HL-60 (cell line): ENCODE data around the gene DSCAML1.
"Not testable (repeated sequence)": the region's sequence is repeated elsewhere in the genome, so short reads cannot be mapped to it uniquely, and the experiment has no call there.

Experiments used
- DNase-seq, 2 experiments: peaks; one replicate each; pipeline ENCODE4 v3.0.0-alpha.2; 2010 to 2020; ENCODE audit warnings: low read depth in 1 of 2, low spot score in 1 of 2
- H3K27ac ChIP-seq: fragments of 250-450 bp; sonication (Bioruptor Pico); replicated peaks from 2 replicates; pipeline ENCODE4 v1.5.1; 2020; ENCODE audit warnings: mild to moderate bottlenecking, moderate library complexity
- H3K27me3 ChIP-seq: fragments of 250-450 bp; sonication (Bioruptor Pico); 2 replicates; pipeline ENCODE4 v1.5.1; 2021; ENCODE audit warnings: mild to moderate bottlenecking, moderate library complexity; ENCODE audit not compliant: insufficient read depth, poor library complexity, severe bottlenecking
- H3K4me3 ChIP-seq: replicated peaks from 2 replicates; pipeline ENCODE4 v1.5.1; 2011; ENCODE audit warnings: mild to moderate bottlenecking, control low read depth, low read length; ENCODE audit not compliant: insufficient read depth
- CTCF ChIP-seq: IDR thresholded peaks from one replicate; pipeline ENCODE4 v1.5.1; 2011; ENCODE audit warnings: low read length, control low read depth, inconsistent platforms; ENCODE audit not compliant: insufficient read depth
- GABPA ChIP-seq: IDR thresholded peaks from 2 replicates; pipeline ENCODE4 v1.6.1; 2012; ENCODE audit warnings: low read depth
- POLR2AphosphoS5 ChIP-seq: IDR thresholded peaks from 2 replicates; pipeline ENCODE4 v1.6.1; 2012; ENCODE audit warnings: low read depth
- REST ChIP-seq: IDR thresholded peaks from 2 replicates; pipeline ENCODE4 v1.6.1; 2012; ENCODE audit warnings: low read depth; ENCODE audit not compliant: insufficient replicate concordance
- SPI1 ChIP-seq: IDR thresholded peaks from 2 replicates; pipeline ENCODE4 v1.6.1; 2012; ENCODE audit warnings: low read depth, mild to moderate bottlenecking, borderline replicate concordance

Gene DSCAML1

DNA sequence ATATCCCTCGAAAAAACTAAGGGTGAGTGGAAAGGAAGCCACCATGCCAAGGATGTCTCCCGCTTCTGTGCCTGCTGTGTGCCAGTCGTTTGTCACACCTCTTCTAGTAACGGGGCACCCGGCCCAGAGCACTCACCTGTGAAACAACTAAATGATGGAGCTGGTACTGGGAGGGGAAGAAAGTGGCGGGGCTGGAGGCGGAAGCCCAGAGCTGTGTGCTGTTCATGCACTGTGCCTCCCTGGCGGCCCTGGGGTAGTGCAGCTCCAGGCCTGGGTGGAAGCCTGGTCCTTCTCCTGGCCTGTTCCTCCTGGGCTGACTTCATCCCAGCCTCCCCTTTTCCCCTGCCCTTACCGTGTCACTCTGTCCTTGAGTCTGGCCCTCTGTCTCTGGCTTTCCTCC lies 339.2 kb downstream of the DSCAML1 start:
- Histone ChIP-seq H3K4me3 (no peak overlapping the region), H3K27ac (no peak overlapping the region), H3K27me3 (no peaks in the 10 kb centered on the region)
- TF ChIP-seq GABPA: no peak
- no peak for TF ChIP-seq REST
- no peak for TF ChIP-seq CTCF
- no peak for TF ChIP-seq POLR2AphosphoS5
- TF ChIP-seq SPI1: no peak
- no peak for DNase-seq

GRCh38 chr11:117457031-117457785 lies 339.8 kb downstream of the DSCAML1 start:
- DNase-seq: no peak
- no peaks in the 10 kb centered on the region for H3K27me3 ChIP-seq
- H3K4me3 ChIP-seq: no peak overlapping the region
- H3K27ac ChIP-seq: no peak overlapping the region
- TF ChIP-seq GABPA (no peak), REST (no peak), SPI1 (no peak), CTCF (no peak)

DNA sequence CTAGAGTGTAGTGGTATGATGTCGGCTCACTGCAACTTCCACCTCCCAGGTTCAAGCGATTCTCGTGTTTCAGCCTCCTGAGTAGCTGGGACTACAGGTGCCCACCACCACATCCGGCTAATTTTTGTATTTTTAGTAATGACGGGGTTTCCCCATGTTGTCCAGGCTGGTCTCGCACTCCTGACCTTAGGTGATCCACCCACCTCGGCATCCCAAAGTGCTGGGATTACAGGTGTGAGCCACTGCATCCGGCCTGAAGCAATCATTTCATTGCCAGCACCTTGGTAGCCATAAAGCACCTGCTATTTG lies 340.3 kb downstream of the DSCAML1 start:
- DNase-seq, H3K27ac ChIP-seq, H3K4me3 ChIP-seq, H3K27me3 ChIP-seq: not testable (repeated sequence)

DNA sequence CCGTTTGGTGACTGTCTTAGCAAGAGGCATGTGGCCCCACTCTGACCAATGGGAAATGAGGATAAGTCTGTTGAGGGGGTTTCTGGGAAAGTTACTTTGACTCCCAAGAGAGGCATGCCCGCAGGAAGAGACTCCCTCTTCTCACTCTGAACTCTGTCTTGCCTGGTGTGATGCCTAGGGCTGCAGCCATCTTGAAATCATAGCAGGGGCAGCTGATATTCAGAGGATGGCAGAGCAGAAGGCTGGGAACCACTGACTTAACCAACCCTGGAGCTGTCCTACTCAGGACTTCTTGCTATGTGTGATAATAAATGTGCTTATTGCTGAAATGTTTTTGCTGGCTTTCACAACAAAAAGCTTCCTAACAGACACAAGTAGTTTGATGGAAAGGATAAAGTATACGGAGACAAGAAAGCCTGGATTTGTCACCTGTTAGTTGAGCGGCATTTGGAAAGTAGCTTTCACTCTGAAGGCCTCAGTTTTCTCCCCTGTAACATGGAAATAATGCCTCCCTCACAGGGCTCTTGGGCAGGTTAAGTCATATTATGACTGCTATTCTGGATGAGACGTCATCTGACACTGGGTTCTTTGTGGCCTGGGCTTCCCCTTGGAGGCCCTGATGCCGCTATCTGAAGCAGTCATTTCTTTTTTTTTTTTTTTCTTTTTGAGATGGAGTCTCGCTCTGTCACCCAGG lies 340.8 kb downstream of the DSCAML1 start:
- no peaks in the 10 kb centered on the region for H3K27me3 ChIP-seq
- TF ChIP-seq GABPA (no peak), SPI1 (no peak), REST (no peak), CTCF (no peak), POLR2AphosphoS5 (no peak)
- DNase-seq: no peak
- no peak overlapping the region for H3K4me3 ChIP-seq
- H3K27ac ChIP-seq: no peak overlapping the region
